ENCODE results near the gene INHBE. TPM values are rescaled to one million over a fixed set of nuclear protein-coding genes. Genes with fewer than 3 reads are reported as not detected.
"Not testable (repeated sequence)": the region's sequence is repeated elsewhere in the genome, so short reads cannot be mapped to it uniquely, and the experiment has no call there.

The INHBE gene
- polyA plus RNA-seq (ENCODE audit: insufficient read length in 3 of 3) = under 1 TPM; 0.53 to 0.77 (median 0.53) TPM
- long read RNA-seq, donor 1, partial matches to known transcripts = 0 of 1 reads
- long read RNA-seq, donor 1, other reads (novel, unspliced or antisense) = 0 of 1 reads
- long read RNA-seq, donor 2 = 0 reads
- long read RNA-seq, donor 3 = 0 reads
- long read RNA-seq, donor 4 = 0 reads
- long read RNA-seq, donor 5 = 0 reads
- long read RNA-seq, donor 6 = 0 reads
- long read RNA-seq, donor 7 = 0 reads
- long read RNA-seq, donor 8 = 0 reads
- long read RNA-seq, donor 9 = 0 reads
- long read RNA-seq, donor 10 = 0 reads
- long read RNA-seq, donor 11 = 0 reads
- long read RNA-seq, donor 12 = 0 reads
- long read RNA-seq, donor 13 = 0 reads
- long read RNA-seq, donor 14 = 0 reads
- long read RNA-seq, donor 15 = 0 reads
- long read RNA-seq, donor 16 = 0 reads

- no peak for DNase-seq
Measured at GRCh38 chr12:57454566-57455373, at the start of gene INHBE. Gene INHBE (plus strand): TSS chr12:57455307. CDS start chr12:57455537, 230 bp downstream.

GRCh38 chr12:57410534-57410933, 44.6 kb upstream of the INHBE start:
- no peak for DNase-seq

- not testable (repeated sequence) for DNase-seq
Measured at GRCh38 chr12:57414160-57414559, 40.9 kb upstream of the INHBE start.

GRCh38 chr12:57415088-57415487, 40.0 kb upstream of the INHBE start:
- DNase-seq = no peak

- no peak for DNase-seq
Measured at GRCh38 chr12:57416039-57416996, 38.8 kb upstream of the INHBE start.

GRCh38 chr12:57418255-57418654, 36.9 kb upstream of the INHBE start:
- no peak for DNase-seq

- no peak for DNase-seq
Measured at GRCh38 chr12:57419495-57419894, 35.6 kb upstream of the INHBE start.

GRCh38 chr12:57420482-57420881, 34.6 kb upstream of the INHBE start:
- DNase-seq = no peak

GRCh38 chr12:57426948-57427347, 28.2 kb upstream of the INHBE start:
- not testable (repeated sequence) for DNase-seq

GRCh38 chr12:57428965-57429364, 26.1 kb upstream of the INHBE start:
- DNase-seq = no peak

GRCh38 chr12:57429473-57430111, 25.5 kb upstream of the INHBE start:
- no peak for DNase-seq

- peak; percentile 30 for DNase-seq
Measured at GRCh38 chr12:57430112-57430930, 24.8 kb upstream of the INHBE start.

GRCh38 chr12:57430931-57431566, 24.1 kb upstream of the INHBE start, which contains the start of gene R3HDM2:
Gene R3HDM2 (minus strand): TSS chr12:57431043. CDS start chr12:57310428, 120,615 bp downstream.
- DNase-seq = peak; percentile 94

- DNase-seq = no peak
Measured at GRCh38 chr12:57431654-57432188, 23.4 kb upstream of the INHBE start.

- DNase-seq = no peak
Measured at GRCh38 chr12:57433370-57433769, 21.7 kb upstream of the INHBE start.

- DNase-seq = no peak
Measured at GRCh38 chr12:57434517-57435223, 20.4 kb upstream of the INHBE start, which contains the start of gene INHBC. Gene INHBC (plus strand): TSS chr12:57434784. CDS start chr12:57434887, 103 bp downstream.

GRCh38 chr12:57435293-57435692, 19.8 kb upstream of the INHBE start:
- DNase-seq = no peak

- no peak for DNase-seq
Measured at GRCh38 chr12:57438400-57438799, 16.7 kb upstream of the INHBE start.
